GM23338 (cell line): ENCODE data around the gene TOR2A. TPM values are rescaled to one million over a fixed set of nuclear protein-coding genes. Genes with fewer than 3 reads are reported as not detected.

ENCODE experiments used
- ATAC-seq: fragments of 200-7000 bp; cut with Tn5 transposase; 3 replicates; pipeline ENCODE4 v1.9.1; 2020
- DNase-seq: peaks from one replicate; pipeline ENCODE4 v3.0.0-alpha.2; 2015; ENCODE audit warnings: low spot score
- H2AFZ ChIP-seq: fragments of 200-600 bp; sonication (generic); 2 replicates; pipeline ENCODE4 v1.8.0; 2016; ENCODE audit warnings: antibody characterized with exemption, mild to moderate bottlenecking, moderate library complexity
- H3F3A ChIP-seq: fragments of 200-600 bp; sonication (generic); replicated peaks from 2 replicates; pipeline ENCODE4 v1.8.0; 2017; ENCODE audit warnings: antibody characterized with exemption, mixed run types, low read depth
- H3K27ac ChIP-seq: fragments of 200-600 bp; sonication (generic); 2 replicates; pipeline ENCODE4 v1.6.1; 2016; ENCODE audit warnings: low read depth
- H3K27me3 ChIP-seq: fragments of 200-600 bp; sonication (generic); 2 replicates; pipeline ENCODE4 v1.8.0; 2016; ENCODE audit warnings: mild to moderate bottlenecking, mixed run types, moderate library complexity; ENCODE audit not compliant: insufficient read depth
- H3K36me3 ChIP-seq: fragments of 200-600 bp; sonication (generic); 2 replicates; pipeline ENCODE4 v1.8.0; 2016; ENCODE audit warnings: mild to moderate bottlenecking; ENCODE audit not compliant: insufficient read depth
- H3K4me1 ChIP-seq: fragments of 200-600 bp; sonication (generic); 2 replicates; pipeline ENCODE4 v1.8.0; 2016; ENCODE audit warnings: mild to moderate bottlenecking, moderate library complexity; ENCODE audit not compliant: insufficient read depth
- H3K4me2 ChIP-seq: fragments of 200-600 bp; sonication (generic); 2 replicates; pipeline ENCODE4 v1.7.1; 2017; ENCODE audit warnings: mixed run types
- H3K4me3 ChIP-seq: fragments of 200-600 bp; sonication (generic); 2 replicates; pipeline ENCODE4 v1.6.1; 2016; ENCODE audit warnings: mixed run types
- H3K79me2 ChIP-seq: fragments of 200-600 bp; sonication (generic); replicated peaks from 2 replicates; pipeline ENCODE4 v1.8.0; 2017; ENCODE audit warnings: mild to moderate bottlenecking; ENCODE audit not compliant: insufficient read depth
- H3K9me2 ChIP-seq: fragments of 200-600 bp; sonication (generic); 2 replicates; pipeline ENCODE4 v1.8.0; 2017; ENCODE audit not compliant: insufficient read depth
- H4K20me1 ChIP-seq: fragments of 200-600 bp; sonication (generic); replicated peaks from 2 replicates; pipeline ENCODE4 v1.8.0; 2017; ENCODE audit warnings: mild to moderate bottlenecking; ENCODE audit not compliant: insufficient read depth
- H3K27ac Mint-ChIP-seq: 2 replicates; pipeline ENCODE4 v1.8.0; 2020; ENCODE audit warnings: inconsistent platforms, mild to moderate bottlenecking, moderate library complexity, mixed read lengths
- H3K27me3 Mint-ChIP-seq: 3 replicates; pipeline ENCODE4 v1.8.0; 2022; ENCODE audit warnings: low read depth, mild to moderate bottlenecking, moderate library complexity, mixed read lengths, inconsistent platforms; ENCODE audit not compliant: insufficient read depth, poor library complexity
- H3K36me3 Mint-ChIP-seq: 3 replicates; pipeline ENCODE4 v1.8.0; 2021; ENCODE audit warnings: low read depth, mild to moderate bottlenecking, inconsistent platforms, moderate library complexity, mixed read lengths
- H3K4me1 Mint-ChIP-seq: 3 replicates; pipeline ENCODE4 v1.8.0; 2020; ENCODE audit warnings: mild to moderate bottlenecking, inconsistent platforms, mixed read lengths
- H3K4me3 Mint-ChIP-seq: 3 replicates; pipeline ENCODE4 v1.8.0; 2021; ENCODE audit warnings: moderate library complexity, mild to moderate bottlenecking, inconsistent platforms, mixed read lengths
- H3K9me3 Mint-ChIP-seq: 3 replicates; pipeline ENCODE4 v1.8.0; 2020; ENCODE audit warnings: moderate library complexity, mild to moderate bottlenecking, inconsistent platforms, mixed read lengths
- CREB1 ChIP-seq: fragments of 250-450 bp; sonication (Bioruptor Pico); IDR thresholded peaks from 2 replicates; pipeline ENCODE4 v1.5.0; 2020; ENCODE audit warnings: low read depth, mild to moderate bottlenecking, moderate library complexity
- EZH2 ChIP-seq: fragments of 200-600 bp; sonication (generic); IDR thresholded peaks from one replicate; pipeline ENCODE4 v1.8.0; 2017; ENCODE audit warnings: antibody characterized with exemption, mild to moderate bottlenecking, low read depth; ENCODE audit not compliant: unreplicated experiment
- EZH2phosphoT487 ChIP-seq: fragments of 200-600 bp; sonication (generic); IDR thresholded peaks from one replicate; pipeline ENCODE4 v1.8.1; 2018; ENCODE audit warnings: antibody characterized with exemption; ENCODE audit not compliant: unreplicated experiment
- JUNB ChIP-seq: IDR thresholded peaks from one replicate; pipeline ENCODE4 v1.6.1; 2016; ENCODE audit warnings: antibody characterized with exemption; ENCODE audit not compliant: unreplicated experiment
- NANOG ChIP-seq: IDR thresholded peaks from 2 replicates; pipeline ENCODE4 v1.6.1; 2016; ENCODE audit warnings: antibody characterized with exemption, borderline replicate concordance
- POLR2AphosphoS5 ChIP-seq: IDR thresholded peaks from 2 replicates; pipeline ENCODE4 v1.6.1; 2016; ENCODE audit warnings: antibody characterized with exemption, low read depth
- STAT1 ChIP-seq: IDR thresholded peaks from one replicate; pipeline ENCODE4 v1.6.1; 2016; ENCODE audit warnings: antibody characterized with exemption; ENCODE audit not compliant: unreplicated experiment
- ZNF114 ChIP-seq: fragments of 250-450 bp; sonication (Bioruptor Pico); IDR thresholded peaks from 2 replicates; pipeline ENCODE4 v1.5.0; 2020; ENCODE audit warnings: mild to moderate bottlenecking, moderate library complexity
- ZNF331 ChIP-seq: fragments of 250-450 bp; sonication (Bioruptor Pico); IDR thresholded peaks from 2 replicates; pipeline ENCODE4 v1.5.0; 2020; ENCODE audit warnings: low read depth, mild to moderate bottlenecking, moderate library complexity
- polyA plus RNA-seq: library from polyadenylated mRNA; unstranded; fragments of >200 nt; fragmentation: Nextera tagmentation; extraction: Ambion mirVana; gene quantifications from 2 replicates; pipeline ENCODE4 v1.2.1, GENCODE V29; 2016
- total RNA-seq: library from RNA; depleted of rRNA; stranded (reverse); fragments of >200 nt; shearing (Covaris generic); gene quantifications from 2 replicates; pipeline ENCODE4 v1.2.3, GENCODE V29; 2014
- TF ChIP-seq, protein P1 (sequence below), 2 experiments: fragments of 200-600 bp in 1 of 2; sonication (generic) in 1 of 2; conservative IDR thresholded peaks; 2 replicates each; pipeline versions ENCODE4 v1.5.1 to v1.6.1; 2016 to 2017; ENCODE audit warnings: antibody characterized with exemption in 2 of 2, low read depth in 2 of 2, mild to moderate bottlenecking in 2 of 2, moderate library complexity in 1 of 2
- TF ChIP-seq, protein P2 (sequence below): IDR thresholded peaks from one replicate; pipeline ENCODE4 v1.6.1; 2018; ENCODE audit warnings: antibody characterized with exemption; ENCODE audit not compliant: unreplicated experiment
- TF ChIP-seq, protein P3 (sequence below): IDR thresholded peaks from 2 replicates; pipeline ENCODE4 v1.6.1; 2016; ENCODE audit warnings: antibody characterized with exemption
- TF ChIP-seq, protein P4 (sequence below): fragments of 250-450 bp; sonication (Bioruptor Pico); IDR thresholded peaks from 2 replicates; pipeline ENCODE4 v1.5.0; 2020; ENCODE audit warnings: mild to moderate bottlenecking, moderate library complexity

TOR2A gene
- total and polyA plus RNA-seq, 2 experiments from 2014 or later = 14.4 to 23.5 TPM

DNA sequence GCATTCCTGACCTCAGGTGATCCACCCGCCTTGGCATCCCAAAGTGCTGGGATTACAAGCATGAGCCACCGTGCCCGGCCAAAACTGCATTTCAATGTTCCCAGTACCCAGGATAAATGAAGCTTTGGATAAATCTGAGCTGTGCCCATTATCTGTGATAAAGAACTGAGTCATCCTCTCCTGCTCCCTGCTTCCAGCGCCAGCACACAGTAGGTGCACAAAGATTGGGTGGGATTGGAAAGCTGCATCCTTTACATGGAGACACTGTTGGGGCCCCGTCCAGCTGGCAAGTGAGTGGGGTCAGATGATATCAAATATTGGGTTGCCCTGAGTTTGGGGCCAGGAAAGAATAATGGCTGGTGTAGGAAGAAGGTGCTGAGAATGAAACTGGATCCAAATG, 26.0 kb upstream of the TOR2A start (continued):
- TF ChIP-seq, protein P1, sequence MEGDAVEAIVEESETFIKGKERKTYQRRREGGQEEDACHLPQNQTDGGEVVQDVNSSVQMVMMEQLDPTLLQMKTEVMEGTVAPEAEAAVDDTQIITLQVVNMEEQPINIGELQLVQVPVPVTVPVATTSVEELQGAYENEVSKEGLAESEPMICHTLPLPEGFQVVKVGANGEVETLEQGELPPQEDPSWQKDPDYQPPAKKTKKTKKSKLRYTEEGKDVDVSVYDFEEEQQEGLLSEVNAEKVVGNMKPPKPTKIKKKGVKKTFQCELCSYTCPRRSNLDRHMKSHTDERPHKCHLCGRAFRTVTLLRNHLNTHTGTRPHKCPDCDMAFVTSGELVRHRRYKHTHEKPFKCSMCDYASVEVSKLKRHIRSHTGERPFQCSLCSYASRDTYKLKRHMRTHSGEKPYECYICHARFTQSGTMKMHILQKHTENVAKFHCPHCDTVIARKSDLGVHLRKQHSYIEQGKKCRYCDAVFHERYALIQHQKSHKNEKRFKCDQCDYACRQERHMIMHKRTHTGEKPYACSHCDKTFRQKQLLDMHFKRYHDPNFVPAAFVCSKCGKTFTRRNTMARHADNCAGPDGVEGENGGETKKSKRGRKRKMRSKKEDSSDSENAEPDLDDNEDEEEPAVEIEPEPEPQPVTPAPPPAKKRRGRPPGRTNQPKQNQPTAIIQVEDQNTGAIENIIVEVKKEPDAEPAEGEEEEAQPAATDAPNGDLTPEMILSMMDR (conservative IDR thresholded peaks at IDR 0.05; ENCODE audit: low read depth in 2 of 2) = no peak
- TF ChIP-seq EZH2 = no peak

DNA sequence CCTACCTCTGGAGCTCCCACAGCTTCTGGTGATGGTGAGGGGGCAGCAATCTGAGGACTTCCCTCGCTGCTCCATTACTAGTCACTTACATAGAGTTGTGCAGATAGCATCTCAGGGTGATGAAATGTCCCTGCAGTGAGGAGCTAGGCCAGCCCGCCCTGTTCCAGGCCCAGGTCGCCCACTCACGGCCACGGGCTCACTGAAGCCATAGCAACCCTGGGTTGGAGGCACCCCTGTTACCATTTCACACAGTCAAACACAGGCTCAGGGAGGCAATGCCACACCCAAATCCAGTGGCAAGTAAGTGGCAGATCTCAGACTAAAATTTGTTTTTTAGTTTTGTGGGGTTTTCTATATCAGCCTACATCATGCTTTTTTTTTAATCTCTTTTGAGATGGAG, 23.7 kb upstream of the TOR2A start:
- ATAC-seq (no peak), DNase-seq (no peak)
- Mint-ChIP-seq H3K27ac (no peak overlapping the region), H3K4me1 (peaks cover 27% of the 10 kb centered on the region), H3K4me3 (no peak overlapping the region), H3K9me3 (no peaks in the 10 kb centered on the region), H3K27me3 (peaks cover 11% of the 10 kb centered on the region), H3K36me3 (no peaks in the 10 kb centered on the region; the same call in 2 of the 3 replicates)
- H3K4me3 ChIP-seq = no peak overlapping the region
- no peak overlapping the region for H3K4me2 ChIP-seq
- H4K20me1 ChIP-seq = no peaks in the 10 kb centered on the region
- H3K4me1 ChIP-seq = peaks cover 22% of the 10 kb centered on the region
- H3K36me3 ChIP-seq = no peaks in the 10 kb centered on the region
- no peaks in the 10 kb centered on the region for H3K9me2 ChIP-seq
- no peak overlapping the region for H3K27ac ChIP-seq
- H3F3A ChIP-seq = peaks cover 8% of the 10 kb centered on the region; the same call in 1 of the 2 replicates
- H3K79me2 ChIP-seq = no peaks in the 10 kb centered on the region
- H3K27me3 ChIP-seq = peaks cover 14% of the 10 kb centered on the region
- no peak overlapping the region for H2AFZ ChIP-seq
- no peak for TF ChIP-seq ZNF331 (CRISPR knock-in tag)
- TF ChIP-seq, protein P2, sequence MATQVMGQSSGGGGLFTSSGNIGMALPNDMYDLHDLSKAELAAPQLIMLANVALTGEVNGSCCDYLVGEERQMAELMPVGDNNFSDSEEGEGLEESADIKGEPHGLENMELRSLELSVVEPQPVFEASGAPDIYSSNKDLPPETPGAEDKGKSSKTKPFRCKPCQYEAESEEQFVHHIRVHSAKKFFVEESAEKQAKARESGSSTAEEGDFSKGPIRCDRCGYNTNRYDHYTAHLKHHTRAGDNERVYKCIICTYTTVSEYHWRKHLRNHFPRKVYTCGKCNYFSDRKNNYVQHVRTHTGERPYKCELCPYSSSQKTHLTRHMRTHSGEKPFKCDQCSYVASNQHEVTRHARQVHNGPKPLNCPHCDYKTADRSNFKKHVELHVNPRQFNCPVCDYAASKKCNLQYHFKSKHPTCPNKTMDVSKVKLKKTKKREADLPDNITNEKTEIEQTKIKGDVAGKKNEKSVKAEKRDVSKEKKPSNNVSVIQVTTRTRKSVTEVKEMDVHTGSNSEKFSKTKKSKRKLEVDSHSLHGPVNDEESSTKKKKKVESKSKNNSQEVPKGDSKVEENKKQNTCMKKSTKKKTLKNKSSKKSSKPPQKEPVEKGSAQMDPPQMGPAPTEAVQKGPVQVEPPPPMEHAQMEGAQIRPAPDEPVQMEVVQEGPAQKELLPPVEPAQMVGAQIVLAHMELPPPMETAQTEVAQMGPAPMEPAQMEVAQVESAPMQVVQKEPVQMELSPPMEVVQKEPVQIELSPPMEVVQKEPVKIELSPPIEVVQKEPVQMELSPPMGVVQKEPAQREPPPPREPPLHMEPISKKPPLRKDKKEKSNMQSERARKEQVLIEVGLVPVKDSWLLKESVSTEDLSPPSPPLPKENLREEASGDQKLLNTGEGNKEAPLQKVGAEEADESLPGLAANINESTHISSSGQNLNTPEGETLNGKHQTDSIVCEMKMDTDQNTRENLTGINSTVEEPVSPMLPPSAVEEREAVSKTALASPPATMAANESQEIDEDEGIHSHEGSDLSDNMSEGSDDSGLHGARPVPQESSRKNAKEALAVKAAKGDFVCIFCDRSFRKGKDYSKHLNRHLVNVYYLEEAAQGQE = no peak
- TF ChIP-seq, protein P3, sequence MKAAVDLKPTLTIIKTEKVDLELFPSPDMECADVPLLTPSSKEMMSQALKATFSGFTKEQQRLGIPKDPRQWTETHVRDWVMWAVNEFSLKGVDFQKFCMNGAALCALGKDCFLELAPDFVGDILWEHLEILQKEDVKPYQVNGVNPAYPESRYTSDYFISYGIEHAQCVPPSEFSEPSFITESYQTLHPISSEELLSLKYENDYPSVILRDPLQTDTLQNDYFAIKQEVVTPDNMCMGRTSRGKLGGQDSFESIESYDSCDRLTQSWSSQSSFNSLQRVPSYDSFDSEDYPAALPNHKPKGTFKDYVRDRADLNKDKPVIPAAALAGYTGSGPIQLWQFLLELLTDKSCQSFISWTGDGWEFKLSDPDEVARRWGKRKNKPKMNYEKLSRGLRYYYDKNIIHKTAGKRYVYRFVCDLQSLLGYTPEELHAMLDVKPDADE = no peak
- TF ChIP-seq, protein P4, sequence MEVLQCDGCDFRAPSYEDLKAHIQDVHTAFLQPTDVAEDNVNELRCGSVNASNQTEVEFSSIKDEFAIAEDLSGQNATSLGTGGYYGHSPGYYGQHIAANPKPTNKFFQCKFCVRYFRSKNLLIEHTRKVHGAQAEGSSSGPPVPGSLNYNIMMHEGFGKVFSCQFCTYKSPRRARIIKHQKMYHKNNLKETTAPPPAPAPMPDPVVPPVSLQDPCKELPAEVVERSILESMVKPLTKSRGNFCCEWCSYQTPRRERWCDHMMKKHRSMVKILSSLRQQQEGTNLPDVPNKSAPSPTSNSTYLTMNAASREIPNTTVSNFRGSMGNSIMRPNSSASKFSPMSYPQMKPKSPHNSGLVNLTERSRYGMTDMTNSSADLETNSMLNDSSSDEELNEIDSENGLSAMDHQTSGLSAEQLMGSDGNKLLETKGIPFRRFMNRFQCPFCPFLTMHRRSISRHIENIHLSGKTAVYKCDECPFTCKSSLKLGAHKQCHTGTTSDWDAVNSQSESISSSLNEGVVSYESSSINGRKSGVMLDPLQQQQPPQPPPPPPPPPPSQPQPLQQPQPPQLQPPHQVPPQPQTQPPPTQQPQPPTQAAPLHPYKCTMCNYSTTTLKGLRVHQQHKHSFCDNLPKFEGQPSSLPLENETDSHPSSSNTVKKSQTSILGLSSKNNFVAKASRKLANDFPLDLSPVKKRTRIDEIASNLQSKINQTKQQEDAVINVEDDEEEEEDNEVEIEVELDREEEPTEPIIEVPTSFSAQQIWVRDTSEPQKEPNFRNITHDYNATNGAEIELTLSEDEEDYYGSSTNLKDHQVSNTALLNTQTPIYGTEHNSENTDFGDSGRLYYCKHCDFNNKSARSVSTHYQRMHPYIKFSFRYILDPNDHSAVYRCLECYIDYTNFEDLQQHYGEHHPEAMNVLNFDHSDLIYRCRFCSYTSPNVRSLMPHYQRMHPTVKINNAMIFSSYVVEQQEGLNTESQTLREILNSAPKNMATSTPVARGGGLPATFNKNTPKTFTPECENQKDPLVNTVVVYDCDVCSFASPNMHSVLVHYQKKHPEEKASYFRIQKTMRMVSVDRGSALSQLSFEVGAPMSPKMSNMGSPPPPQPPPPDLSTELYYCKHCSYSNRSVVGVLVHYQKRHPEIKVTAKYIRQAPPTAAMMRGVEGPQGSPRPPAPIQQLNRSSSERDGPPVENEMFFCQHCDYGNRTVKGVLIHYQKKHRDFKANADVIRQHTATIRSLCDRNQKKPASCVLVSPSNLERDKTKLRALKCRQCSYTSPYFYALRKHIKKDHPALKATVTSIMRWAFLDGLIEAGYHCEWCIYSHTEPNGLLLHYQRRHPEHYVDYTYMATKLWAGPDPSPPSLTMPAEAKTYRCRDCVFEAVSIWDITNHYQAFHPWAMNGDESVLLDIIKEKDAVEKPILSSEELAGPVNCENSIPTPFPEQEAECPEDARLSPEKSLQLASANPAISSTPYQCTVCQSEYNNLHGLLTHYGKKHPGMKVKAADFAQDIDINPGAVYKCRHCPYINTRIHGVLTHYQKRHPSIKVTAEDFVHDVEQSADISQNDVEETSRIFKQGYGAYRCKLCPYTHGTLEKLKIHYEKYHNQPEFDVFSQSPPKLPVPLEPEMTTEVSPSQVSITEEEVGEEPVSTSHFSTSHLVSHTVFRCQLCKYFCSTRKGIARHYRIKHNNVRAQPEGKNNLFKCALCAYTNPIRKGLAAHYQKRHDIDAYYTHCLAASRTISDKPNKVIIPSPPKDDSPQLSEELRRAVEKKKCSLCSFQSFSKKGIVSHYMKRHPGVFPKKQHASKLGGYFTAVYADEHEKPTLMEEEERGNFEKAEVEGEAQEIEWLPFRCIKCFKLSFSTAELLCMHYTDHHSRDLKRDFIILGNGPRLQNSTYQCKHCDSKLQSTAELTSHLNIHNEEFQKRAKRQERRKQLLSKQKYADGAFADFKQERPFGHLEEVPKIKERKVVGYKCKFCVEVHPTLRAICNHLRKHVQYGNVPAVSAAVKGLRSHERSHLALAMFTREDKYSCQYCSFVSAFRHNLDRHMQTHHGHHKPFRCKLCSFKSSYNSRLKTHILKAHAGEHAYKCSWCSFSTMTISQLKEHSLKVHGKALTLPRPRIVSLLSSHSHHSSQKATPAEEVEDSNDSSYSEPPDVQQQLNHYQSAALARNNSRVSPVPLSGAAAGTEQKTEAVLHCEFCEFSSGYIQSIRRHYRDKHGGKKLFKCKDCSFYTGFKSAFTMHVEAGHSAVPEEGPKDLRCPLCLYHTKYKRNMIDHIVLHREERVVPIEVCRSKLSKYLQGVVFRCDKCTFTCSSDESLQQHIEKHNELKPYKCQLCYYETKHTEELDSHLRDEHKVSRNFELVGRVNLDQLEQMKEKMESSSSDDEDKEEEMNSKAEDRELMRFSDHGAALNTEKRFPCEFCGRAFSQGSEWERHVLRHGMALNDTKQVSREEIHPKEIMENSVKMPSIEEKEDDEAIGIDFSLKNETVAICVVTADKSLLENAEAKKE (CRISPR knock-in tag) = no peak
- TF ChIP-seq STAT1 = no peak
- TF ChIP-seq CREB1 (CRISPR knock-in tag) = no peak
- TF ChIP-seq POLR2AphosphoS5 = no peak
- no peak for TF ChIP-seq EZH2phosphoT487
- no peak for TF ChIP-seq NANOG
- TF ChIP-seq ZNF114 = no peak
- TF ChIP-seq JUNB = no peak
